22Rv1 (cell line): ENCODE data around the gene NFASC.

Experiments used
- CTCF ChIP-seq: fragments of 450-650 bp; IDR thresholded peaks from 2 replicates; pipeline ENCODE4 v1.5.1; 2017; ENCODE audit warnings: mild to moderate bottlenecking
- ZFX ChIP-seq: fragments of 450-650 bp; IDR thresholded peaks from 2 replicates; pipeline ENCODE4 v1.6.1; 2017; ENCODE audit warnings: antibody characterized with exemption, borderline replicate concordance

GRCh38 chr1:204975021-204975420 lies 104.4 kb downstream of the NFASC start:
- TF ChIP-seq CTCF (no peak), ZFX (no peak)
